Amniotic epithelial cell (primary cell): ENCODE results near the gene ZNF439.
"Not testable (repeated sequence)": the region's sequence is repeated elsewhere in the genome, so short reads cannot be mapped to it uniquely, and the experiment has no call there.

Experiments used
- DNase-seq: peaks from one replicate; pipeline ENCODE4 v3.0.0-alpha.2; 2010; ENCODE audit warnings: low read depth

The ZNF439 gene

DNA sequence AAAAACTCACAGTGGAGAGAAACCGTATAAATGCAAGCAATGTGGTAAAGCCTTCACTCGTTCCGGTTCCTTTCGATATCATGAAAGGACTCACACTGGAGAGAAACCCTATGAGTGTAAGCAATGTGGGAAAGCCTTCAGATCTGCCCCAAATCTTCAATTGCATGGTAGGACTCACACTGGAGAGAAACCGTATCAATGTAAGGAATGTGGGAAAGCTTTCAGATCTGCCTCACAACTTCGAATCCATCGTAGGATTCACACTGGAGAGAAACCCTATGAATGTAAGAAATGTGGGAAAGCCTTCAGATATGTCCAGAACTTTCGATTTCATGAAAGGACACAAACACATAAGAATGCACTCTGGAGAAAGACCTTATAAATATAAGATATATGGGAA is 19.7 kb downstream of the ZNF439 start:
- no peak for DNase-seq

DNA sequence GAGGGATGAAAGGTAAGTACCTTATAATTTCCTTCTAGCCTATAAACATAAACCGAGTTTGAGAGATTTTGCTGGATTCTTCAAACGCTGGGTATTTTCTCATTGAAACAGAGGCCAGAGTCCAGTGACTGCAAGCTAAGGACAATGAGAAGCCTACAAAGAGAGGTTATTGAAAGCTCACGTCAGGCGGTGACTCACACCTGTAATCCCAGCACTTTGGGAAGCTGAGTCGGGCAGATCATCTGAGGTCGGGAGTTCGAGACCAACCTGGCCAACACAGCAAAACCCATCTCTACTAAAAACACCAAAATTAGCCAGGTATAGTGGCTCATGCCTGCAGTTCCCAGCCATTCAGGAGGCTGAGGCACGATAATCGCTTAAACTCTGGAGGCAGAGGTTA is 24.1 kb downstream of the ZNF439 start:
- no peak for DNase-seq

DNA sequence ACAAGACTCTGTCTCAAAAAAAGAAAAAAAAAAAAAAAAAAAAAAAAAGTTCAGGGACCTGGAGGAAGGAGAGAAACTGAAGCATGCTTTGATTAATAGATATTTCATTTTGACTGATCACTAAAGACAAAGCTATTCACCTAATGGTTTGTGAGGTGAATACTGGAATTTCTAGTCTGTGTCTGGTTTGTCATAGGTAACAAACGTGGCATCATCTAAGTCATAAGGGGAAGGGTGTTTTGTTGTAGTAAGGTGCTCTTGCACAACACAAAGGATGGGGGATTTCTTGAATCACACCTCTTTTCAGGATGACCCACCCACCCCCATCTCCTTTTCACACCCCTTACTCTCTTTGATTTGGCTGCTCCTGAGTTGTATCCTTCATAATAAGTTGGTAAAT is 25.2 kb downstream of the ZNF439 start:
- DNase-seq = no peak

DNA sequence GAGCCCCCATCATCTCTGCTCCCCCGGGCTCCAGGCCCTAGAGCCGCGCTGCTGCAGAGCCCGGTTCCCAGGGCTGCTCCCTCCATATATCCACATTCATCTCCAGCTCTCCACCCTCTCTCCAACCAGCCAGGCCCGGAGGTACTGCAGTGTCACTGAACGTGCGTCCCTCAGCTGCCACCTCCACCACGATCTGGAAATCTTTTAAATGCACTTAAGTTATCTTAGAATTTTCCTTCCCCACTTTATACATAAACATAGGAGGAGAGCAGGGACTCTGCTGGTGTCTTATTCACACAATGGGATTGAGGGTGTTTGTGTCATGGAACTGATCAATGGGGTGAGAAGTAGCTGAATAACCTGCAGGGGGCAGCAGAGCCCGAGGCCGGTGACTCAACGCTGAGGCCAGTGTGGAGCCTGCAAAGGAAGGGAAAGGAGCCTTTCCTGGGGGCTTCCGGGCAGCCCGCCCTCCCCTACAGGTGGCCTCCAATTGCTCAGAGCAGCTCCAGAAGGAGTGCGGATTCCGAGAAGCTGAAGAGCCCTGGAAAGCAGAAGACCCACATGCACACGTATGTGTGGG is 31.3 kb downstream of the ZNF439 start:
- peak; percentile 9 for DNase-seq

DNA sequence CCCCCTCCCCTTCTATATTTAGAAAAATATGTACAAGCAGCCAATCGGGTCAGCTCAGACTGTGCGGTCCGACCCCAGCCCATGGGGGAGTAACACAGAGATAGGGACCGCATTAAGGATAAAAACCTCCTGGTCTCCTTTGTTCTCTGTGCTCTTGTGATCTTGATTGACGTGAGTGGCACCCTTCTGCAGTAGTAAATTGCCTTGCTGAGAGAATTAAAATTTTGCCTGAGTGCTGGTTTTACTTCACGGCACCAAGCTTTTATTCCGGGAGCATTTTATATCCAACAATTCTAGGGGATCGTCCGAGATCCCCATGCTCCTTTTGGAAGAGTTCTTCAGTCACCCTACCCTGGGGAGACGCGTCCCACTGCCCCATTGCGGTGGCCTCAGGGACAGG is 32.1 kb downstream of the ZNF439 start:
- no peak for DNase-seq

DNA sequence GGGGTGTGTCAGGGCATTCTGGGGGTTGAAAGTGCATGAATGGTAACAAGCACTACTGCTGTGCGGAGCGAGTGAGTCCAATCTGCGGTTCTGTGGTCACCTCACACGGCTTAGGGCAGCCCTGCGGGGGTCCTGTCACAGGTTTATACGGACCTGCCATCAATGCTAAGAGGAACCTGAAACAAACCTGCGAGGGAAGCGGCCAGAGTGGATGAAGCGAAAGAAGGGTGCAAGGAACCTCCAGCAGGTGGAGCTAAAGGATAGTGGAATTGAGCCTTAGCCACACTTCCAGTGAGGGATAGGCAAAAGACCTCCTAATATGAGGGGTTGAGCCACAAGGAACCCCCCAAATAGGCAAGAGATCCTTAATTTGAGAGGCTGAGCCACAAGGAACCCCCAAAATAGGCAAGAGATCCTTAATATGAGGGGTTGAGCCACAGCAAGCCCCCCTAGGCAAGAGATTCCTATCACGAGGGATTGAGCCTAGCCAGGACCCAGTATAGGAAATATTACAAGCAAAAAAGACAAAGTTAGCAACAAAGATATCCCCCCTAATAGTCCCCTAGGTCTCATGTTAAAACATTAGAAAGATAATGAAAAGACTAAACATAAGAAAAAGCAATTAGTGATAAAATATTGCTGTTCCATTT is 32.8 kb downstream of the ZNF439 start:
- peak; percentile 55 for DNase-seq

DNA sequence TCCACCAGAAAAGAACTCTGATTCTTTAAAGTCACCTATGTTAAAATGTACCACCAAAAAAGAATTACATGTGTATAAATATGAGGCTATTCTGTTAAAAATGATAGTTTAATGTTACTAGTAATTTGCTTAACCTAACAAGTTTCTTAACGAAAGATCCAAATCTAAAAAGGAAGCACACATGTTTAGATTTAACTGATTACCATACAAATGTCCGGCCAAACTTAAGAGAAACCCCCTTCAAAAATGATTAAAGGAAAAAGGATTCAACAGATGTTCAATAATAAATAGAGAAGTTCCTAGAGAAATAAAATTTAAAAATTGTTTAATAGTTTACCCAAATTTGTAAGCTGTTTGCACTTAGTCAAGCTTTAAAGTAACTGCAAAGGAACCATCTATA is 34.1 kb downstream of the ZNF439 start:
- DNase-seq = no peak

DNA sequence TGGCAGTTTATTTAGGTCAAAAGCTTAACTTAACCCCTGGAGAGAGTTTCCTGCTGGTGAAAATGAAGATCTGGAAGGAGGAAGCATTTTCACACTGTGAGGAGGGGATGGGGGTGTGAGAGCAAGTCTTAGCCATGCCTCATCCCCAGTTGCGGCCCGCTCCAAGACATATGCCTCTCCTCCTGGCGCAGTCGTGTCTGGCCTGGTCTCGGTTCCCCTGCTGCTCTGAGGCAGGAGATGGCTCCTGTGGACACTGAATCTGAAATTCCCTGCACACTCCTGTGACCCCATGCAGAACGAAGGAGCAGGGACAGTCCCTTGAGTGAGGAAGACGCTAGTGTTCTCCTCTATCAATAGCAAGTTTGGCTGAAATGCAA is 38.7 kb downstream of the ZNF439 start:
- peak; percentile 16 for DNase-seq

DNA sequence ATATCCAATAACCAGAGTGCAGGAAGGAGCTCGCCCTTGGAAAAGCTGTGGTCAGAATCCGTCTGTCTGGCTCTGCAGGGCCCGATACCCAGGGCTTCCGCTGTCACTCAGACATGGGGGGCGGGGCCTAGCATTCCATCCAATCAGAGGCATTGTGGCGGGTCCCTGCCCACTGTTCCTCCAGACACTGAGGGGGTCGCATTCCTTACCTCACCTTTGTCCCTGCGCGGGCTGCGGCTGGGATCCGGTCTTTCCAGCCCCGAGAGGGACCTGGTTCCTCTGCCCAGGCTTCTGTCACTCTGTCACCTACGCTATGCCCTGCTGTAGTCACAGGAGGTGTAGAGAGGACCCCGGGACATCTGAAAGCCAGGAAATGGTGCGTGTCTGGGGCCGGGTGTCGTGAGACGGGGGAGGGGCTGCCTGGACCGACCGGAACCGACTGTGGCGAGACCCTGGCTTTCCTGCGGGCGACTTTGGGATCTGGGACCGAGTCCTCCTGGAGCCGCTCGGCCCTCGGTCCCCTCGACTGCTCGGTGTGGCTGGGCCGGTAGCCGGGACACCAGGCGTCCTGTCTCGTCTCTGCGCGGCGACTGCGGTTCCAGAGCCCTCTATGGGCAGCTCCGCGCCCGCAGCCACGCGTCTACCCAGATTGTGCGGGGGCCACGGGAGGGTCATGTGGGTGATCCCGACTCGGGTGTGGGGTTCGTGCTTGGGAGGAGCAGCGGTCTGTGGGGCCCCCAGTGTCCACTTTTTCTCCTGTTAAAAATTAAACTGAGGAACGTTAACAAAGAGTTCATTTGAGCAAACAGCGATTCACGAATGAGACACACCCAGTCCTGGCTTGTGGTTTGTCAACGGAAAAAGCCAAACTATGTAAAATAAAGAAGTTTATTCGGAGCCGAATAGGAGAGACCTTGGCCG is 39.3 kb downstream of the ZNF439 start, which contains the start of gene ZNF69:
Gene ZNF69, plus strand, starts transcription at position 172 of the 921 bp plus-strand sequence. Its CDS starts 142 bp downstream, at position 314.
- DNase-seq = peak; percentile 67

DNA sequence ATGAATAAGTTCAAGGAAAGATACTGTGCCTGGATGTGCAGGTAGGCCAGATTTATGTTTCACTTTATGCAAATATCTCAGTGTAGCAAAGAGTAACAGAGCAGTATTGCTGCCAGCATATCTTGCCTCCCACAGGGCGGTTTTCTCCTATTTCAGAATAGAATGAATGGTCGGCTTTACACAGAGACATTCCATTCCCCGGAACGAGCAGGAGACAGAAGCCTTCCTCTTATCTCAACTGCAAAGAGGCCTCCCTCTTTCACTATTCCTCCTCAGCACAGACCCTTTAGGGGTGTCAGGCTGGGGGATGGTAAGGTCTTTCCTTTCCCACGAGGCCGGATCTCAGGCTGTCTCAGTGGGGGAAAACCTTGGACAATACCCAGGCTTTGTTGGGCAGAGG is 41.4 kb downstream of the ZNF439 start:
- peak; percentile 85 for DNase-seq

DNA sequence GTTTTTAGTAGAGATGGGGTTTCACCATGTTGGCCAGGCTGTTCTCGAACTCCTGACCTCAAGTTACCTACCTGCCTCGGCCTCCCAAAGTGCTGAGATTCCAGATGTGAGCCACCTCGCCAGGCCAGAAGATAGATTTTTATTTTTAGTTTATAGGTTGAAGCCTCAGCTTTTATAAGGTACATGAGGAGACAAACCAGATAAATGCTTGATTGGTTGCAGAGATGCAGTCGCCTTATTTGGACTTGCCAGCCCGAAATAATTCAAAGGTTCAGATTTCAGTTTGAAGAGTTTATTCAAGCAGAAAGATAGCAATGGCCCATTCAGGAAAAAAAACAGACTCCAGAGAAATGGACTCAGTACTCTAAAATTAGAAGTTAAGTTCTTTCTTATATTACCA is 42.1 kb downstream of the ZNF439 start:
- DNase-seq = no peak

DNA sequence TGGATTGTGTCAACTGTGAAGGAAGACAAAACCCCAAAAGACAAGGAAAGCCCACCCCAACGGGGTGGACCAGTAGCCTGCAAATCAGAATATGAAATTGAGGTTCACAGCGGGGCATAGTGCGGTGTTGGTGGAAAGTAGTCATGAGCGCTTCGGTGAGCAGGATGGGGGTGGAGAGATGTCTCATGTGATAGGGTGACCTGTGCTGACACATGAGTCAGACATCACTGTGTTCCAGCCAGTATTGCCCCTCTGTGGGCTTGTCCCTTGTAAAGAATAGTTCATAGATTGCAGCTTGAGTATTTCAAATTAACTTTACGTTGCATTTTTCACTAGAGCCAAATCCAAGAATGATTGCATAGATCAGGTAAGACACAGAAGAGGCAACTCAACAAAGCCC is 46.3 kb downstream of the ZNF439 start:
- no peak for DNase-seq

DNA sequence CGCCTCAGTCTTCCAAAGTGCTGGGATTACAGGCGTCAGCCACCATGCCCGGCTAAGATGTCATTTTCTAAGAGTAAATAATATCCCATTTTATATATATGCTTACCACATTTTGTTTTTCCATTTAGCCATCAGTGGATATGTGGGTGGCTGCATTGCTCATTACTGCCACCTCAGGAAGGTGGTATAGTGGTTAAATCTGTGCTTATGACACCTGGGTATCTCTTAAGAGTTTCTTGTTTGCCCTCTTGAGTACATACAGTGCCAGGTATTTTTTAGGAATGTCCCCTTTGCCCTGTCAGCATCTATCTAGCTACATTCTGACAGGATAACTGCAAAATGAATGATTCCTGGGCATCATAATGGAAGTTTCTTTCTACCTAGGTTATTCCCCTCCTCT is 53.7 kb downstream of the ZNF439 start:
- no peak for DNase-seq

DNA sequence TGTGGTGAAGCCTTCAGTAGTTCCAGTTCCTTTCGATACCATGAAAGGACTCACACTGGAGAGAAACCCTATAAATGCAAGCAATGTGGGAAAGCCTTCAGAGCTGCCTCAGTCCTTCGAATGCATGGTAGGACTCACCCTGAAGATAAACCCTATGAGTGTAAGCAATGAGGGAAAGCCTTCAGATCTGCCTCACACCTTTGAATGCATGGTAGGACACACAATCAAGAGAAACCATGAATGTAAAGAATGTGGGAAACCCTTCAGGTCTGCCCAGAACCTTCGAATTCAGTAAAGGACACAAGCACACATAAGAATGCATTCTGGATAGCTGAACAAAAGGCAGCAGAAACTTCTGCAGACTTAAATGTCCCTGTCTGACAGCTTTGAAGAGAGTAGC is 57.4 kb downstream of the ZNF439 start:
- DNase-seq = no peak

DNA sequence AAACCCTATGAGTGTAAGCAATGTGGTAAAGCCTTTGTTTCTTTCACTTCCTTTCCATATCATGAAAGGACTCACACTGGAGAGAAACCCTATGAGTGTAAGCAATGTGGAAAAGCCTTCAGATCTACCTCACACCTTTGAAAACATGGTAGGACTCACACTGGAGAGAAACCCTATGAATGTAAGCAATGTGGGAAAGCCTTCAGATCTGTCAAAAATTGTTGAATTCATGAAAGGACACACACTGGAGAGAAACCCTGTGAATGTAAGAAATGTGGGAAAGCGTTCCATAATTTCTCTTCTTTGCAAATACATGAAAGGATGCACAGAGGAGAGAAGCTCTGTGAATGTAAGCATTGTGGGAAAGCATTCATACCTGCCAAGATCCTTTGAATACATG is 63.4 kb downstream of the ZNF439 start:
- not testable (repeated sequence) for DNase-seq

DNA sequence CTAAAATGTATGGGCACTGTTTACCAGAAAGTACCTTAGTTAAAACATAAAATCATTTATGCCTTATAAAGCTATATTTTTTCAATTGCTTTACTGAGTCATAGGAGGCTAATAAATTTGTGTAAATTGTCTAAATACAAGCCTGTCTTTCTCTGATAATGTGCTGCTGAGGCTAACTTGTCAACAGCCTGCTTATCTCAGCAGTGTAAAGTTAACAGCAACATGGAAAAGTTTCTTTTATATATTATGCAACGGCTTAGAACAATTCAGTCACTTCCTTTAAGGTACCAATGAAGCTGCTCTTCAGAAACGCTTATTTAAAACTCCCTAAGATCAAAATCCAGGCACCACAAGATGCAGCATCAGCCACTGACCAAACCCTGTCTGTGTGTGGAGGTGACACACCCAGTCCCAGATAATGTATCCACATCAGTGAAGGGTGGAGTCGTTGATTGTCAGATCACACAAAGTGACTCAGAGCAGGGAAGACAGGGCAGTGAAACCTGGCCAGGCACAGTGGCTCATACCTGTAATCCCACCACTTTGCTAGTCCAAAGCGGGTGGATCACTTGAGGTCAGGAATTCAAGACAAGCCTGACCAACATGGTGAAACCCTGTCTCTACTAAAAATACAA is 66.0 kb downstream of the ZNF439 start:
- DNase-seq = not testable (repeated sequence)
